ENCODE measurements around the gene SV2B.

Gene SV2B

GRCh38 chr15:91184441-91184840, 84.4 kb downstream of the SV2B start:
- TF ChIP-seq CTCF (IDR thresholded peaks at IDR 0.05; ENCODE audit: low read depth, low read length) = no peak
- H3K36me3 ChIP-seq = no peaks in the 10 kb centered on the region
- peaks cover 7% of the 10 kb centered on the region for H3K27me3 ChIP-seq
- no peaks in the 10 kb centered on the region; the same call in 1 of the 2 replicates for H3K9me3 ChIP-seq
- no peak for DNase-seq
- H3K4me1 ChIP-seq = no peaks in the 10 kb centered on the region
- no peak overlapping the region for H3K4me3 ChIP-seq (ENCODE audit: low read depth, low read length)

- H3K4me1 ChIP-seq = no peaks in the 10 kb centered on the region
- no peak for TF ChIP-seq CTCF (IDR thresholded peaks at IDR 0.05; ENCODE audit: low read depth, low read length)
- no peak overlapping the region for H3K4me3 ChIP-seq (ENCODE audit: low read depth, low read length)
- H3K27me3 ChIP-seq = peaks cover 7% of the 10 kb centered on the region
- H3K9me3 ChIP-seq = no peaks in the 10 kb centered on the region; the same call in 1 of the 2 replicates
- DNase-seq = no peak
- no peaks in the 10 kb centered on the region for H3K36me3 ChIP-seq
Measured at GRCh38 chr15:91186904-91187656, 87.0 kb downstream of the SV2B start.

GRCh38 chr15:91192285-91192684, 92.2 kb downstream of the SV2B start:
- H3K4me3 ChIP-seq (ENCODE audit: low read depth, low read length) = no peak overlapping the region
- H3K36me3 ChIP-seq = no peaks in the 10 kb centered on the region
- TF ChIP-seq CTCF (IDR thresholded peaks at IDR 0.05; ENCODE audit: low read depth, low read length) = no peak
- DNase-seq = no peak
- no peaks in the 10 kb centered on the region for H3K4me1 ChIP-seq
- no peaks in the 10 kb centered on the region; the same call in 1 of the 2 replicates for H3K27me3 ChIP-seq
- H3K9me3 ChIP-seq = no peaks in the 10 kb centered on the region

GRCh38 chr15:91192690-91193377, 92.8 kb downstream of the SV2B start:
- TF ChIP-seq CTCF (IDR thresholded peaks at IDR 0.05; ENCODE audit: low read depth, low read length) = no peak
- H3K4me1 ChIP-seq = no peaks in the 10 kb centered on the region; the same call in 1 of the 2 replicates
- no peaks in the 10 kb centered on the region for H3K9me3 ChIP-seq
- H3K36me3 ChIP-seq = no peaks in the 10 kb centered on the region
- H3K27me3 ChIP-seq = no peaks in the 10 kb centered on the region; the same call in 1 of the 2 replicates
- H3K4me3 ChIP-seq (ENCODE audit: low read depth, low read length) = no peak overlapping the region
- DNase-seq = no peak

- H3K36me3 ChIP-seq = no peaks in the 10 kb centered on the region
- peaks cover 5% of the 10 kb centered on the region; the same call in 1 of the 2 replicates for H3K4me1 ChIP-seq
- no peaks in the 10 kb centered on the region for H3K9me3 ChIP-seq
- H3K4me3 ChIP-seq (ENCODE audit: low read depth, low read length) = no peak overlapping the region
- no peak for TF ChIP-seq CTCF (IDR thresholded peaks at IDR 0.05; ENCODE audit: low read depth, low read length)
- H3K27me3 ChIP-seq = no peaks in the 10 kb centered on the region; the same call in 1 of the 2 replicates
- DNase-seq = no peak
Measured at GRCh38 chr15:91193378-91193720, 93.3 kb downstream of the SV2B start.

- no peak for DNase-seq
- H3K36me3 ChIP-seq = no peaks in the 10 kb centered on the region
- no peak overlapping the region for H3K4me3 ChIP-seq (ENCODE audit: low read depth, low read length)
- H3K9me3 ChIP-seq = no peaks in the 10 kb centered on the region
- peaks cover 6% of the 10 kb centered on the region; the same call in 1 of the 2 replicates for H3K4me1 ChIP-seq
- H3K27me3 ChIP-seq = no peaks in the 10 kb centered on the region; the same call in 1 of the 2 replicates
- no peak for TF ChIP-seq CTCF (IDR thresholded peaks at IDR 0.05; ENCODE audit: low read depth, low read length)
Measured at GRCh38 chr15:91196127-91196526, 96.1 kb downstream of the SV2B start.

Data from BE2C (cell line).